Measurements from ENCODE around the gene CHCHD3. TPM values are rescaled to one million over a fixed set of nuclear protein-coding genes. Genes with fewer than 3 reads are reported as not detected.

Gene CHCHD3
- total RNA-seq, 1 experiment from 2014 or later, result 192 TPM

- Histone ChIP-seq H3K4me1 (no peaks in the 10 kb centered on the region), H3K36me3 (peaks cover 3% of the 10 kb centered on the region; the same call in 1 of the 2 replicates), H3K4me3 (no peak overlapping the region), H3K27me3 (no peaks in the 10 kb centered on the region), H3K9me3 (replicated peaks) (no peaks in the 10 kb centered on the region), H3K27ac (no peak overlapping the region)
- no peak for DNase-seq
These were observed 220.5 kb downstream of the CHCHD3 start for GRCh38 chr7:132861424-132861823.

- Histone ChIP-seq H3K4me1 (no peaks in the 10 kb centered on the region), H3K9me3 (replicated peaks) (no peaks in the 10 kb centered on the region), H3K36me3 (no peaks in the 10 kb centered on the region), H3K4me3 (no peak overlapping the region), H3K27me3 (no peaks in the 10 kb centered on the region), H3K27ac (no peak overlapping the region)
- DNase-seq, result no peak
These were observed 222.7 kb downstream of the CHCHD3 start for GRCh38 chr7:132859199-132859598.

GRCh38 chr7:132858760-132859159 is 223.1 kb downstream of the CHCHD3 start:
- Histone ChIP-seq H3K27me3 (no peaks in the 10 kb centered on the region), H3K36me3 (no peaks in the 10 kb centered on the region), H3K9me3 (replicated peaks) (no peaks in the 10 kb centered on the region), H3K4me3 (no peak overlapping the region), H3K27ac (no peak overlapping the region), H3K4me1 (no peaks in the 10 kb centered on the region)
- no peak for DNase-seq

- no peaks in the 10 kb centered on the region for H3K27me3 ChIP-seq
- DNase-seq, result no peak
- no peak overlapping the region for H3K4me3 ChIP-seq
- no peak overlapping the region for H3K27ac ChIP-seq
- no peaks in the 10 kb centered on the region for H3K36me3 ChIP-seq
- H3K4me1 ChIP-seq, result no peaks in the 10 kb centered on the region
- no peaks in the 10 kb centered on the region for H3K9me3 ChIP-seq (replicated peaks)
These were observed 223.6 kb downstream of the CHCHD3 start for GRCh38 chr7:132858251-132858650.

- H3K9me3 ChIP-seq (replicated peaks), result no peaks in the 10 kb centered on the region
- no peaks in the 10 kb centered on the region for H3K27me3 ChIP-seq
- no peak overlapping the region for H3K4me3 ChIP-seq
- no peak overlapping the region for H3K27ac ChIP-seq
- no peaks in the 10 kb centered on the region for H3K4me1 ChIP-seq
- DNase-seq, result no peak
- H3K36me3 ChIP-seq, result no peaks in the 10 kb centered on the region
These were observed 224.2 kb downstream of the CHCHD3 start for GRCh38 chr7:132857703-132858102.

GRCh38 chr7:132857031-132857430 is 224.9 kb downstream of the CHCHD3 start:
- no peak for DNase-seq
- H3K36me3 ChIP-seq, result no peaks in the 10 kb centered on the region
- no peaks in the 10 kb centered on the region for H3K4me1 ChIP-seq
- H3K4me3 ChIP-seq, result no peak overlapping the region
- H3K27me3 ChIP-seq, result no peaks in the 10 kb centered on the region
- no peak overlapping the region for H3K27ac ChIP-seq
- H3K9me3 ChIP-seq (replicated peaks), result no peaks in the 10 kb centered on the region

GRCh38 chr7:132856416-132856815 is 225.5 kb downstream of the CHCHD3 start:
- no peaks in the 10 kb centered on the region for H3K9me3 ChIP-seq (replicated peaks)
- H3K36me3 ChIP-seq, result no peaks in the 10 kb centered on the region
- H3K4me1 ChIP-seq, result no peaks in the 10 kb centered on the region
- no peak overlapping the region for H3K4me3 ChIP-seq
- DNase-seq, result no peak
- no peaks in the 10 kb centered on the region for H3K27me3 ChIP-seq
- no peak overlapping the region for H3K27ac ChIP-seq

GRCh38 chr7:132855901-132856300 is 226.0 kb downstream of the CHCHD3 start:
- no peak overlapping the region for H3K27ac ChIP-seq
- no peaks in the 10 kb centered on the region for H3K9me3 ChIP-seq (replicated peaks)

GRCh38 chr7:132854238-132854637 is 227.7 kb downstream of the CHCHD3 start:
- Histone ChIP-seq H3K27me3 (no peaks in the 10 kb centered on the region), H3K4me1 (no peaks in the 10 kb centered on the region), H3K27ac (no peak overlapping the region), H3K4me3 (no peak overlapping the region), H3K9me3 (replicated peaks) (no peaks in the 10 kb centered on the region), H3K36me3 (no peaks in the 10 kb centered on the region)
- DNase-seq, result no peak

More at GRCh38 chr7:132855901-132856300, 226.0 kb downstream of the CHCHD3 start:
- H3K4me3 ChIP-seq, result no peak overlapping the region
- no peaks in the 10 kb centered on the region for H3K27me3 ChIP-seq
- DNase-seq, result no peak
- H3K36me3 ChIP-seq, result no peaks in the 10 kb centered on the region
- no peaks in the 10 kb centered on the region for H3K4me1 ChIP-seq

- Histone ChIP-seq H3K4me1 (no peaks in the 10 kb centered on the region), H3K4me3 (no peak overlapping the region), H3K9me3 (replicated peaks) (no peaks in the 10 kb centered on the region), H3K27ac (no peak overlapping the region), H3K27me3 (no peaks in the 10 kb centered on the region), H3K36me3 (no peaks in the 10 kb centered on the region)
- DNase-seq, result no peak
These were observed 234.5 kb downstream of the CHCHD3 start for GRCh38 chr7:132847376-132847775.

- H3K27me3 ChIP-seq, result no peaks in the 10 kb centered on the region
- H3K9me3 ChIP-seq (replicated peaks), result no peaks in the 10 kb centered on the region
- no peaks in the 10 kb centered on the region for H3K4me1 ChIP-seq
- H3K36me3 ChIP-seq, result no peaks in the 10 kb centered on the region
- H3K27ac ChIP-seq, result no peak overlapping the region
- no peak for DNase-seq
- no peak overlapping the region for H3K4me3 ChIP-seq
These were observed 235.8 kb downstream of the CHCHD3 start for GRCh38 chr7:132846086-132846485.

GRCh38 chr7:132842478-132842877 is 239.4 kb downstream of the CHCHD3 start:
- no peak overlapping the region for H3K27ac ChIP-seq
- H3K27me3 ChIP-seq, result no peaks in the 10 kb centered on the region
- H3K9me3 ChIP-seq (replicated peaks), result no peaks in the 10 kb centered on the region
- 0 out of 2 replicates have a peak, but pooled peaks cover 6% of the 10 kb centered on the region for H3K36me3 ChIP-seq
- H3K4me3 ChIP-seq, result no peak overlapping the region
- no peak for DNase-seq
- no peaks in the 10 kb centered on the region for H3K4me1 ChIP-seq

GRCh38 chr7:132840199-132840598 is 241.7 kb downstream of the CHCHD3 start:
- H3K4me3 ChIP-seq, result no peak overlapping the region
- H3K9me3 ChIP-seq (replicated peaks), result no peaks in the 10 kb centered on the region
- no peak for DNase-seq
- H3K4me1 ChIP-seq, result no peaks in the 10 kb centered on the region
- H3K27ac ChIP-seq, result no peak overlapping the region
- peaks cover 12% of the 10 kb centered on the region; the same call in 1 of the 2 replicates for H3K36me3 ChIP-seq
- no peaks in the 10 kb centered on the region for H3K27me3 ChIP-seq

- Histone ChIP-seq H3K36me3 (peaks cover 14% of the 10 kb centered on the region), H3K27me3 (no peaks in the 10 kb centered on the region), H3K4me1 (no peaks in the 10 kb centered on the region), H3K4me3 (no peak overlapping the region), H3K27ac (no peak overlapping the region), H3K9me3 (replicated peaks) (no peaks in the 10 kb centered on the region)
- no peak for DNase-seq
These were observed 243.6 kb downstream of the CHCHD3 start for GRCh38 chr7:132838313-132838712.

- DNase-seq, result no peak
- Histone ChIP-seq H3K27ac (no peak overlapping the region), H3K36me3 (peaks cover 16% of the 10 kb centered on the region), H3K9me3 (replicated peaks) (no peaks in the 10 kb centered on the region), H3K4me1 (no peaks in the 10 kb centered on the region), H3K4me3 (no peak overlapping the region), H3K27me3 (no peaks in the 10 kb centered on the region)
These were observed 244.4 kb downstream of the CHCHD3 start for GRCh38 chr7:132837529-132837928.

- H3K27me3 ChIP-seq, result no peaks in the 10 kb centered on the region
- DNase-seq, result no peak
- H3K4me3 ChIP-seq, result no peak overlapping the region
- H3K4me1 ChIP-seq, result no peaks in the 10 kb centered on the region
- H3K27ac ChIP-seq, result no peak overlapping the region
- H3K36me3 ChIP-seq, result peaks cover 16% of the 10 kb centered on the region
- no peaks in the 10 kb centered on the region for H3K9me3 ChIP-seq (replicated peaks)
These were observed 245.1 kb downstream of the CHCHD3 start for GRCh38 chr7:132836746-132837145.

Data from SJCRH30 (cell line).